HEK293 (cell line): ENCODE results near the gene BICC1.

Source experiments
- CTCF ChIA-PET: fragments of 350-600 bp; formaldehyde crosslinking; extraction: SDS; loops from one replicate; lab custom pipeline; 2021; ENCODE audit warnings: antibody characterized with exemption; lab: Yijun Ruan, JAX
- POLR2A ChIA-PET: fragments of 300-600 bp; formaldehyde crosslinking; extraction: SDS; loops from one replicate; lab custom pipeline; 2020; ENCODE audit warnings: antibody characterized with exemption, inconsistent platforms; lab: Yijun Ruan, JAX
- H3K27ac ChIP-seq: fragments of 200-500 bp; sonication (Bioruptor generic); 2 replicates; pipeline ENCODE4 v1.5.1; 2014; ENCODE audit warnings: low read depth, low read length, control low read depth, inconsistent platforms; ENCODE audit errors: extremely low read depth
- H3K36me3 ChIP-seq, 2 experiments: fragments of 200-500 bp in 1 of 2; sonication (Bioruptor generic) in 1 of 2; 1 replicate in 1 of 2; 2 replicates in 1 of 2; pipeline ENCODE4 v1.5.1; 2014 to 2017; ENCODE audit warnings: inconsistent platforms in 2 of 2, low read length in 2 of 2; ENCODE audit not compliant: control insufficient read depth in 2 of 2, insufficient read depth in 1 of 2
- H3K4me1 ChIP-seq: fragments of 200-500 bp; sonication (Bioruptor generic); 2 replicates; pipeline ENCODE4 v1.5.1; 2014; ENCODE audit warnings: mild to moderate bottlenecking, low read length, inconsistent platforms; ENCODE audit not compliant: control insufficient read depth, insufficient read depth
- H3K4me3 ChIP-seq: 2 replicates; pipeline ENCODE4 v1.5.1; 2011; ENCODE audit warnings: low read depth, mild to moderate bottlenecking, control low read depth, low read length, moderate library complexity
- H3K9me3 ChIP-seq: fragments of 200-500 bp; sonication (Bioruptor generic); 2 replicates; pipeline ENCODE4 v1.5.1; 2014; ENCODE audit warnings: low read depth, low read length, inconsistent platforms; ENCODE audit not compliant: control insufficient read depth, insufficient read depth
- HOXC10 ChIP-seq: sonication (generic); formaldehyde crosslinking; IDR thresholded peaks from 2 replicates; pipeline ENCODE4 v1.8.1; 2023; ENCODE audit warnings: mild to moderate bottlenecking, missing genetic modification reagents
- KLF10 ChIP-seq: fragments of 450-650 bp; IDR thresholded peaks from 2 replicates; pipeline ENCODE4 v1.5.1; 2018; ENCODE audit warnings: missing biosample characterization, mild to moderate bottlenecking, missing genetic modification characterization
- KLF16 ChIP-seq: fragments of 450-650 bp; formaldehyde crosslinking; IDR thresholded peaks from 2 replicates; pipeline ENCODE4 v1.5.1; 2017; ENCODE audit warnings: missing biosample characterization, missing genetic modification characterization
- PRDM4 ChIP-seq: fragments of 450-650 bp; formaldehyde crosslinking; IDR thresholded peaks from 2 replicates; pipeline ENCODE4 v1.5.1; 2017; ENCODE audit warnings: missing biosample characterization, missing genetic modification characterization
- ZBTB11 ChIP-seq: fragments of 450-650 bp; formaldehyde crosslinking; conservative IDR thresholded peaks from 2 replicates; pipeline ENCODE4 v1.5.1; 2016; ENCODE audit warnings: low read depth, missing biosample characterization, missing genetic modification characterization
- ZNF19 ChIP-seq: fragments of 450-650 bp; formaldehyde crosslinking; IDR thresholded peaks from 2 replicates; pipeline ENCODE4; 2016; ENCODE audit warnings: missing biosample characterization, missing genetic modification characterization, low read depth
- ZNF214 ChIP-seq: fragments of 450-650 bp; formaldehyde crosslinking; IDR thresholded peaks from 2 replicates; pipeline ENCODE4 v1.5.1; 2017; ENCODE audit warnings: missing biosample characterization, mild to moderate bottlenecking, missing genetic modification characterization, borderline replicate concordance
- ZNF302 ChIP-seq: fragments of 450-650 bp; formaldehyde crosslinking; IDR thresholded peaks from 2 replicates; pipeline ENCODE4 v1.5.1; 2016; ENCODE audit warnings: missing biosample characterization, missing genetic modification characterization, low read depth
- ZNF398 ChIP-seq: fragments of 450-650 bp; formaldehyde crosslinking; IDR thresholded peaks from 2 replicates; pipeline ENCODE4 v1.5.1; 2017; ENCODE audit warnings: missing biosample characterization, missing genetic modification characterization
- ZNF521 ChIP-seq: fragments of 450-650 bp; formaldehyde crosslinking; IDR thresholded peaks from 2 replicates; pipeline ENCODE4 v1.5.1; 2017; ENCODE audit warnings: missing biosample characterization, mild to moderate bottlenecking, missing genetic modification characterization
- ZNF544 ChIP-seq: fragments of 450-650 bp; formaldehyde crosslinking; IDR thresholded peaks from 2 replicates; pipeline ENCODE4 v1.5.0; 2017; ENCODE audit warnings: missing biosample characterization, missing genetic modification characterization
- ZNF624 ChIP-seq: fragments of 450-650 bp; formaldehyde crosslinking; IDR thresholded peaks from 2 replicates; pipeline ENCODE4 v1.5.1; 2017; ENCODE audit warnings: missing biosample characterization, missing genetic modification characterization
- ZNF654 ChIP-seq: fragments of 450-650 bp; formaldehyde crosslinking; IDR thresholded peaks from 2 replicates; pipeline ENCODE4 v1.5.1; 2016; ENCODE audit warnings: low read depth, missing biosample characterization, missing genetic modification characterization
- ZNF664 ChIP-seq: fragments of 450-650 bp; formaldehyde crosslinking; IDR thresholded peaks from 2 replicates; pipeline ENCODE4 v1.5.1; 2016; ENCODE audit warnings: missing biosample characterization, missing genetic modification characterization
- ZNF785 ChIP-seq: fragments of 450-650 bp; formaldehyde crosslinking; IDR thresholded peaks from 2 replicates; pipeline ENCODE4 v1.5.1; 2016; ENCODE audit warnings: missing biosample characterization, missing genetic modification characterization
- ZSCAN16 ChIP-seq: fragments of 450-650 bp; formaldehyde crosslinking; IDR thresholded peaks from 2 replicates; pipeline ENCODE4 v1.5.1; 2016; ENCODE audit warnings: missing biosample characterization, missing genetic modification characterization
- ZSCAN18 ChIP-seq: fragments of 450-650 bp; formaldehyde crosslinking; IDR thresholded peaks from 2 replicates; pipeline ENCODE4 v1.5.1; 2016; ENCODE audit warnings: missing biosample characterization, missing genetic modification characterization

Gene BICC1

GRCh38 chr10:58725901-58726300 lies 213.2 kb downstream of the BICC1 start (continued):
- TF ChIP-seq ZNF214 = no peak
- TF ChIP-seq ZNF19 = no peak
- TF ChIP-seq ZSCAN18 = no peak
- TF ChIP-seq KLF16 = no peak
- TF ChIP-seq ZNF785 (tag by site-specific recombination) = no peak
- TF ChIP-seq ZNF654 (tag by site-specific recombination) = no peak
- no peak for TF ChIP-seq ZNF664 (tag by site-specific recombination)

GRCh38 chr10:58727633-58728032 lies 215.0 kb downstream of the BICC1 start:
- Histone ChIP-seq H3K36me3 (no peaks in the 10 kb centered on the region), H3K4me1 (no peaks in the 10 kb centered on the region), H3K27ac (no peak overlapping the region), H3K4me3 (no peak overlapping the region), H3K9me3 (no peaks in the 10 kb centered on the region)
- CTCF ChIA-PET = no interaction called here
- TF ChIP-seq ZSCAN16 (tag by site-specific recombination) = no peak
- TF ChIP-seq HOXC10 = no peak
- no peak for TF ChIP-seq ZNF302 (tag by site-specific recombination)
- no peak for TF ChIP-seq ZNF521 (tag by site-specific recombination)
- no peak for TF ChIP-seq PRDM4 (tag by site-specific recombination)
- no peak for TF ChIP-seq ZNF544 (tag by site-specific recombination)
- no peak for TF ChIP-seq ZNF398 (tag by site-specific recombination)
- TF ChIP-seq ZBTB11 (tag by site-specific recombination) = no peak
- no peak for TF ChIP-seq ZNF624 (tag by site-specific recombination)
- TF ChIP-seq KLF10 = no peak
- POLR2A ChIA-PET = no interaction called here
